Mesodermal cell (in vitro differentiated cells): ENCODE data around the gene MACROD1.

Source experiments
- H3K27ac ChIP-seq: 2 replicates; pipeline ENCODE4 v1.7.0; 2013; ENCODE audit warnings: mild to moderate bottlenecking, low read depth, low read length, moderate library complexity; ENCODE audit not compliant: severe bottlenecking
- H3K36me3 ChIP-seq: 2 replicates; pipeline ENCODE4 v1.7.1; 2013; ENCODE audit warnings: mild to moderate bottlenecking, low read length, moderate library complexity; ENCODE audit not compliant: control insufficient read depth, insufficient read depth
- H3K4me1 ChIP-seq: one replicate; pipeline ENCODE4 v1.7.1; 2013; ENCODE audit warnings: mild to moderate bottlenecking, low read length; ENCODE audit not compliant: insufficient read depth, control insufficient read depth, poor library complexity, severe bottlenecking
- H3K4me3 ChIP-seq: 2 replicates; pipeline ENCODE4 v1.7.0; 2013; ENCODE audit warnings: low read length, control low read depth, mild to moderate bottlenecking; ENCODE audit not compliant: insufficient read depth, poor library complexity, severe bottlenecking; ENCODE audit errors: extremely low read depth
- H3K9me3 ChIP-seq: 2 replicates; pipeline ENCODE4 v1.7.1; 2013; ENCODE audit warnings: mild to moderate bottlenecking, low read length, moderate library complexity; ENCODE audit not compliant: control insufficient read depth
- WGBS, 2 experiments: methylation state at CpG; one replicate each; pipeline ENCODE4 v1.1.5; 2013; ENCODE audit warnings: missing lambda C conversion rate in 2 of 2; ENCODE audit not compliant: insufficient coverage in 2 of 2; 5-methylcytosine and 5-hydroxymethylcytosine counted together

The MACROD1 gene

DNA sequence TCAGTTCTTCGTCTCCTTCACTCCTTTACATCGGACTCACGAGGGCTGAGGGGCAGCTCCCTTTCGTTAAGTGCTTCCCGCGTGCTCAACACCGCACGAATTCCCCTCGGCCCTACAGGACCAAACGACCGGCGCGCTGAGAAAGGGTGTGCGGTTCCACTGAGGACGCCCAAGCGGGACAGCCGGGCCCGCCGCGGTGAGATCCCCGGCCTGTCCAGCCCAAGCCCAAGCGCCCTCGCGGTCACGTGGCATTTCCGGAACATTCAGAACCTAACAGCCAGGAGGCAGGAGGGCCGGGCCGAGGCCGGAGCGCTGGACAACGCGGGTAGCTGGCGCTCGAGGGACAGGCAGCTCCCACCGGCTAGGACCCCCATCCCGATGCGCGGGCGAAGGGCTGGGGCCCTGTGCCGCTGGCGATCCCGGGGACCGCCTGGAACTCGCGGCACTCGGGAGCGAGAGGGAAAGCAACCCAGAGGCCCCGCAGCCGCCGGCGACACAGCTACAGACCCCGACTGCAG, 19.3 kb upstream of the MACROD1 start:
- WGBS, 2 experiments: 0% methylated on average over 41 to 44 of the region's 52 CpGs
- no peaks in the 10 kb centered on the region for H3K9me3 ChIP-seq

DNA sequence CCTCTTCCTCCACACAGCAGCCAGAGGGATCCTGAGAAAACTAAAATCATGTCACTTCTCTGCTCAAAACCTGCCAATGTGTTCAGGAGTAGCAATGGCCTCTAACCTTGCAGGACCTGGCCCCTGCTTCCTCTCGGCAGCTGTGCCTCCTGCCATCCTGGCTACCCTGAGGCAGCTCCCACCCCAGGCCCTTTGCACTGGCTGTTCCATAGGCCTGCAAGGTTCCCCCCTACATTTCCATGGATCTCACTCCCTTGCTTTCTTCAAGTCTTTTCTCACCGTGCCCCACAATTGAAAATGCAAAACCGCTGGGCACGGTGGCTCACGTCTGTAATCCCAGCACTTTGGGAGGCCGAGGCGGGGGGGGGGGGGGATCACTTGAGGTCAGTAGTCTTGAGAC, 18.0 kb upstream of the MACROD1 start:
- Histone ChIP-seq H3K36me3 (peaks cover 13% of the 10 kb centered on the region), H3K27ac (no peak overlapping the region), H3K4me1 (peaks cover 19% of the 10 kb centered on the region), H3K9me3 (no peaks in the 10 kb centered on the region), H3K4me3 (no peak overlapping the region)
- 81 to 83% methylated on average over 1 to 2 of the region's 7 CpGs for WGBS, 2 experiments

More for the DNA sequence above, 19.3 kb upstream of the MACROD1 start:
- Histone ChIP-seq H3K4me1 (peaks cover 19% of the 10 kb centered on the region), H3K27ac (peak overlapping the region; percentile 95), H3K36me3 (peaks cover 22% of the 10 kb centered on the region), H3K4me3 (peak overlapping the region; percentile 64)

DNA sequence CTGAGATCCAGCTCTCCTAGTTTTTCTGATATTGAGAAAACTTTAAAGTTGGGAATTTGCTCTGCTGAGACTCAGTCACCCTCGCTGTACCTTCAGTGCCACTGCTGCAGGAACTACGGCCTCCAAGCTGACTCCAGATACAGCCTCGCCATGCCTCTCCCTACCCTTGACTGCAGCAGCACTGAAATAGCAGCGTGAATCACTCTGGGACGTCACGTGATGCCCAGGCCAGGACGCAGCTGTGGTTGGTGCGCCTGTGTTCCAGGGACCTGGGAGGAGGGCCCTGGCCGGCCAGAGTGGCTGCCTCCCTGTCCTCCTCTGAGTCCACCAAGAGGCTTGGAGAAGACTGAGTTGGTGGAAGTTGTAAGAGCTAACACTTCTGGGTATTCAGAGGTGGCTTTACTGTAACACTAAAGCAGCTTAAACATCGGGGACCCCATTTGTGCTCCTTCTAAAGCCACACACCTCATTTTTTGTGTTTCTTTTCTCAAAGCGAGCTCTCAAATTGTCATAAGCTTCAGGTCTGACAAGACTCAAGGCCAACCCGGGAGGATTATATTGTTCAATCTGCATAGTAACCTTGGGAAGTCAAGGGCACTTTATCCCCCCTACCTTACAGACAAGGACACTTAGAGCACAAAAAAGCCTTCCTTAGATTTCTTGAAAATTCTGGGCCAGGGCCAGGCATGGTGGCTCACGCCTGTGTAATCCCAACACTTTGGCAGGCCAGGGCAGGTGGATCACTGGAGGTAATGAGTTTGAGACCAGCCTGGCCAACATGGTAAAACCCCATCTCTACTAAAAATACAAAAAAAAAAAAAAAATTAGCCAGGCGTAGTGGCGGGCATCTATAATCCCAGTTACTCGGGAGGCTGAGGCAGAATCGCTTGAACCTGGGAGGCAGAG, 15.8 kb upstream of the MACROD1 start:
- Histone ChIP-seq H3K4me1 (peaks cover 19% of the 10 kb centered on the region), H3K36me3 (peaks cover 2% of the 10 kb centered on the region), H3K27ac (peak overlapping the region; percentile 64), H3K9me3 (no peaks in the 10 kb centered on the region), H3K4me3 (no peak overlapping the region)
- WGBS, 2 experiments: 30 to 35% methylated on average over 9 to 11 of the region's 17 CpGs

DNA sequence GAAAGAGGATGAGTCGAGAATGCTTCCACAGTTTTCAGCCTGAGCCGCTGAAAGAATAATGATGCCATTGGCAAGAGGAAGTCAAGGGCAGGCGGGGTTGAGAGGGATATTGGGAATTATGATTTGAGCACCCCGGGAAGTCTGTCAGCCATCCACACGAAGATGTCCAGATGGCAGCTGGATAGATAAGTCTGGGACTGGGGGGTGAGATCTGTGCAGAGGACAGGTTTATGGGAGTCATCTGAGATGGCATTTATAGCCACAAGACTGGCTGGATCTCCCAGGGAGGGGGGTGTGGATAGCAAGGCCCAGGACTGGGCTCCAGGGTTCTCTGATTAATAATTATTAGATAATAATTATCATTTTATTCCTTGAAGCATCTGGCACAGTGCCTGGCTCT, 15.0 kb upstream of the MACROD1 start:
- WGBS, 2 experiments: 93 to 96% methylated on average over 4 to 5 of the region's 5 CpGs
- H3K4me1 ChIP-seq: peaks cover 19% of the 10 kb centered on the region
- H3K36me3 ChIP-seq: peaks cover 2% of the 10 kb centered on the region
- no peak overlapping the region for H3K27ac ChIP-seq
- H3K4me3 ChIP-seq: no peak overlapping the region
- no peaks in the 10 kb centered on the region for H3K9me3 ChIP-seq

DNA sequence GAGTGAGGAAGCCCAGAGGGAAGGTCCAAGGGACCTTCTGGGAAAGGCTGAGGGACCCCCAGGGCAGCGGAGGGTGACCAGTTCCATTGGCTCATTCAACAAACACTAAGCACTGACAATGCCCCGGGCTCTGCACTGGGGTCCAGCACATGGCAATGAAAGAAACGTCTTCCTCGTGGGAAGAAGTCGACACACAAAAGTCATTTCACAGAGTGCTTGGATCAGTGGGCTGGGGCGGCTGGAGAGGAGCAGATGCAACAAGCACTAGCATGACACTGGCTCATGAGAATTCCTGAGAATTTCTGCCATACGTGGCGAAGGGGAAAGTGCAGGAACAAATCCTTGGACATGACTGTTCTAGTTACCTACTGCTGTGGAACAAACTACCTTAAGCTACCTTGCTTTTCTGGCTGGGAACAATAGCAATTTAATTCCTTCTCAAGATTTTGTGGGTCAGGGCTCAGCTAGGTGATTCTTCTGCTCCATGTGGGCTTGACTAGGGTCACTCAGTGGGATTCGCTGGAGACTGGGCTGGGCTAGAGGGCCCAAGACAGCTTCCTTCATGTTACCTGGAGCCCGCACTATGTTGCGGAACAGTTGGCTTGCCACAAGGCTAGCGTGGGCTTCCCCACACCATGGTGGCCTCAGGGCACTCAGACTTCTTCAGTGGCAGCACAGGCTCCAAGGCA, 13.2 kb upstream of the MACROD1 start:
- peaks cover 5% of the 10 kb centered on the region for H3K9me3 ChIP-seq

DNA sequence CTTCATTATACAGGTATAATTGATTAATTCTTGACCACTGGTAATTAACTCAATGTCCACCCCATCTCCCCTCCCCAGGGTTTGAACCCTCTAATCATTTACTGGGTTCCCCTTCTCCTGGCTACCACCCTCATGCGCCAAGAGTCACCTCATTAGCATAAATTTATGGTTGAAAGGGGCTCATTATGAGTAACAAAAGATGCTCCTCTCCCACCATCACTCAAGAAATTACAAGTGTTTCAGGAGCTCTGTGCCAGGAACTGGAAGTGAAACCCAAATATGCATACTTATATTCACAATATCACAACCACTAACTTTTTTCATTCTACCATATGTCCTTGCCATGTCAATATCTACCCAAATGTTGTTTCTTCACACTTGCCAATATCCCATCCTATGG, 12.3 kb upstream of the MACROD1 start:
- peaks cover 15% of the 10 kb centered on the region for H3K4me1 ChIP-seq
- peaks cover 2% of the 10 kb centered on the region for H3K36me3 ChIP-seq
- peaks cover 11% of the 10 kb centered on the region for H3K9me3 ChIP-seq
- WGBS, 2 experiments: no CpG with 5 or more reads among the region's 1 CpG
- no peak overlapping the region for H3K4me3 ChIP-seq
- H3K27ac ChIP-seq: no peak overlapping the region

More for the DNA sequence above, 13.2 kb upstream of the MACROD1 start:
- Histone ChIP-seq H3K4me3 (no peak overlapping the region), H3K27ac (no peak overlapping the region), H3K36me3 (peaks cover 2% of the 10 kb centered on the region), H3K4me1 (peaks cover 17% of the 10 kb centered on the region)
- 90 to 96% methylated on average over 12 of the region's 12 CpGs for WGBS, 2 experiments

DNA sequence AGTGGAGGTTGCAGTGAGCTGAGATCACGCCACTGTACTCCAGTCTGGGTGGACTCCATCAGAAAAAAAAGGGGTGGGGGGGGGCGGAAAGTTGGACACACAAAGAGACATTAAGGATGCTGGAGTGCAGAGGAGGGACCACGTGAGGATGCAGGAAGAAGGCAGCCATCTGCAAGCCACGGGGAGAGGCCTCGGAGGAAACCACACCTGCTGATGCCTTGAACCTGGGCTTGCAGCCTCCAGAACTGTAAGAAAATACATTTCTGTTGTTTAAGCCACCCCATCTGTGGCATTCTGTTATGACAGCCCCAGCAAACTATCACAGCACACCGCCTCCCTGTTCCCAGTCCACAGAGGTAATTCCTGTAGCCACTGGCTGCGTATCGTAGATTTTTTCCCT, 10.8 kb upstream of the MACROD1 start:
- H3K4me3 ChIP-seq: no peak overlapping the region
- 84 to 98% methylated on average over 5 of the region's 8 CpGs for whole genome bisulfite sequencing, 2 experiments
- H3K36me3 ChIP-seq: peaks cover 2% of the 10 kb centered on the region
- peaks cover 10% of the 10 kb centered on the region for H3K4me1 ChIP-seq
- no peak overlapping the region for H3K27ac ChIP-seq
- H3K9me3 ChIP-seq: peaks cover 11% of the 10 kb centered on the region

DNA sequence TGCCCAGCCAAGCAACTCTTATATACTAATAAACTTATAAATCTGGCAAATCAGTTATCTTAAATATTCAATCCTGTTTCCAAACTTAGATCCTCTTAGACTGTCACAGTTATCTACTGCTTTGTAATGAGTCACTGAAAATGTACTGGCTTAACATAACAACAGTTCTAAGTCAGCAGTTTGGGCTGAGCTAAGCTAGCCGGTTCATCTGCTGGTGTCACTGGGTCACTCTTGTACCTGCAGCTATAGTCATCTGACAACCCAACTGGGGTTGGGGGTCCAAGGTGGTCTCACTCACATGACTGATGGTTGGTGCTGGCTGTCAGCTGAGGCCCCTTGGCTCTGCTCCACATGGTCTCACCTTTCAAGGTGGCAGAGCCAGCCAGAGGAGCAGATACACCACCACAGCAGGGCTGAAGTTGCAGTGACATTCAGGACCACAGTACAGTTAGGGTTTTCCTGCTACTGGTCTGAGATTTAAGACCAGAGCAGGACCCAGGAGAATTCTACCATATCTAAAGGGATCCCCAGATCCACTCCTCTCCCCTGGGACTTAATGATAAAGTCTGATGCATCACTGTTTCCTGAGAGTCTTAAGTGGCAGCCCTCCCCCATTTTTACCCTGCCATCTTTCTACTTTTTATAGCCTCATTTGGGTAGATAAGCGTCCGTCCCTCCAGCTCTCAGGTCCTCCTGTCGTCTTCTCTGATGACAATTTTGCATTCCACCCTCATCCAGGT, 7.9 kb upstream of the MACROD1 start:
- peaks cover 11% of the 10 kb centered on the region for H3K9me3 ChIP-seq
- H3K4me1 ChIP-seq: no peaks in the 10 kb centered on the region
- no peaks in the 10 kb centered on the region for H3K36me3 ChIP-seq
- no peak overlapping the region for H3K4me3 ChIP-seq
- 89 to 96% methylated on average over 4 of the region's 4 CpGs for WGBS, 2 experiments
- H3K27ac ChIP-seq: no peak overlapping the region

DNA sequence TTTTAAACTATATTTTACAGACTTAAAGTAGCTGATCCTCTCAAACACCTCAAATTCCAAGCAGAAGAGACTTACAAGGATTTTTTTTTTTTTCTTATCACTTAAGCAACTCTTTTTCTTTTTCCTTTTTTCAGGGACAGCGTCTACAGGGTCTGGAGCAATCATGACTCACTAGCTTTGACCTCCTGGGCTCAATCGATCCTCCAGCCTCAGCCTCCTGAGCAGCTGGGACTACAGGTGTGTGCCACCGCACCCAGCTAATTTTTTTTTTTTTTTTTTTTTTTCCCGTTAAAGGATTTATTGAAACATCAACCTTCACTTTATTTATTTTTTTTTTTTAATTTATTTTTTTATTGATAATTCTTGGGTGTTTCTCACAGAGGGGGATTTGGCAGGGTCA, 4.5 kb upstream of the MACROD1 start:
- peaks cover 11% of the 10 kb centered on the region for H3K9me3 ChIP-seq
- no peaks in the 10 kb centered on the region for H3K4me1 ChIP-seq
- H3K4me3 ChIP-seq: no peak overlapping the region
- no peak overlapping the region for H3K27ac ChIP-seq
- H3K36me3 ChIP-seq: no peaks in the 10 kb centered on the region
- 94 to 100% methylated on average over 2 of the region's 4 CpGs for WGBS, 2 experiments

DNA sequence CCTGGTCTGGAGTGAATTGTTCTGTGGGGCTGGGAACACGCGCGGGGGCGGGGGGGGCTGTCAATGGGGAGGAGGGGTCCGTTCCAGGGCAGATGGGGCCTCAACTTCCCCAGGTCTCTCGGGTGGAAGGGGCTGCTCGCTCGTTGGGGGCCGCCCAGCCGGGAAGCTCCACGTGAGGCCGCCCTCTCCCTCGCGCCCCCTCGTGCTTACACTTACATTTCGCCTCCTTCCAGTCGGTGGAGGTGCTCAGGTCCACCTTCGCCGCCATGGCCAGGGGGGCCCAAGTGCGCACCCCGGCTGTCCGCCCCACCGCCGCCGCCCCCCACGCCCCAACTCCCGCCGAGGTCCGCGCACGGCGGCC, 452 bp downstream of the MACROD1 start:
- no peak overlapping the region for H3K27ac ChIP-seq
- 7 to 10% methylated on average over 11 to 19 of the region's 32 CpGs for WGBS, 2 experiments
- H3K4me1 ChIP-seq: no peaks in the 10 kb centered on the region
- peak overlapping the region; percentile 59 for H3K4me3 ChIP-seq
- no peaks in the 10 kb centered on the region for H3K9me3 ChIP-seq
- no peaks in the 10 kb centered on the region for H3K36me3 ChIP-seq
